Activated T-helper 2 cell treated with anti-CD3 and anti-CD28 coated beads, Interferon-gamma antibody, Interleukin-2, Interleukin-4, amounts not matched to agents 10 μg/mL and 5 μg/mL and 100 μg/mL, durations not matched to agents 14 hours and 24 hours and 36 hours (primary cell): ENCODE data around the gene PANX3. TPM values are rescaled to one million over a fixed set of nuclear protein-coding genes. Genes with fewer than 3 reads are reported as not detected.
"Not testable (repeated sequence)": the region's sequence is repeated elsewhere in the genome, so short reads cannot be mapped to it uniquely, and the experiment has no call there.

Source experiments
- DNase-seq: peaks from one replicate; pipeline ENCODE4 v3.0.0; 2021; ENCODE audit warnings: low spot score
- H3K27ac Mint-ChIP-seq: one replicate; pipeline ENCODE4 v1.8.0; 2021; ENCODE audit warnings: mixed read lengths
- H3K27me3 Mint-ChIP-seq: one replicate; pipeline ENCODE4 v1.8.0; 2021; ENCODE audit warnings: low read depth, mixed read lengths
- H3K36me3 Mint-ChIP-seq: one replicate; pipeline ENCODE4 v1.8.0; 2021; ENCODE audit warnings: low read depth, mixed read lengths
- H3K4me1 Mint-ChIP-seq: one replicate; pipeline ENCODE4 v1.8.0; 2021; ENCODE audit warnings: low read depth, mixed read lengths
- H3K4me3 Mint-ChIP-seq: one replicate; pipeline ENCODE4 v1.8.0; 2021; ENCODE audit warnings: low read depth, mild to moderate bottlenecking, moderate library complexity, mixed read lengths
- H3K9me3 Mint-ChIP-seq: one replicate; pipeline ENCODE4 v1.8.0; 2021; ENCODE audit warnings: mixed read lengths
- intact Hi-C: fragments of 100-400 bp; cut with micrococcal nuclease; formaldehyde crosslinking; loops from one replicate; pipeline ENCODE4 v1.15.1; 2023
- total RNA-seq: library from RNA; stranded (reverse); gene quantifications from 2 replicates; pipeline ENCODE4 v1.2.3, GENCODE V29; 2022

The PANX3 gene
- total RNA-seq, 1 donor from 2014 or later, result not detected

DNA sequence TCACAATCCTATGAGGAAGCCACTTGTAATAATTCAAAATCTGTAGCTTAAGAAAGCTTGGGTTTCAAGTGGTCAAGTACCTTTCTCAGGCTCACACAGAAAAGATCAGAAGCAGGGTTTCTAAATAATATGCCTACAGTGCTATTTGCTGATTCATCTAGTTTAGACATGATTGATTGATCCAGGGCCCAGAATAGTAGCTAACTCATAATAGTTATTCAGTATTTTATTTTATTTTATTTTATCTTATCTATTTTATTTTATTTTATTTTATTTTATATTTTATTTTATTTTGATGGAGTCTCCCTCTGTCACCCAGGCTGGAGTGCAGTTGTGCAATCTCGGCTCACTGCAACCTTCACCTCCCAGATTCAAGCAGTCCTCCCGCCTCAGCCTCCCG is 15.9 kb upstream of the PANX3 start:
- intact Hi-C loops, result no loop called here
- Mint-ChIP-seq H3K27me3 (peaks cover 19% of the 10 kb centered on the region), H3K4me1 (no peaks in the 10 kb centered on the region), H3K36me3 (no peaks in the 10 kb centered on the region), H3K4me3 (no peak overlapping the region), H3K27ac (no peak overlapping the region), H3K9me3 (no peaks in the 10 kb centered on the region)
- DNase-seq, result no peak

DNA sequence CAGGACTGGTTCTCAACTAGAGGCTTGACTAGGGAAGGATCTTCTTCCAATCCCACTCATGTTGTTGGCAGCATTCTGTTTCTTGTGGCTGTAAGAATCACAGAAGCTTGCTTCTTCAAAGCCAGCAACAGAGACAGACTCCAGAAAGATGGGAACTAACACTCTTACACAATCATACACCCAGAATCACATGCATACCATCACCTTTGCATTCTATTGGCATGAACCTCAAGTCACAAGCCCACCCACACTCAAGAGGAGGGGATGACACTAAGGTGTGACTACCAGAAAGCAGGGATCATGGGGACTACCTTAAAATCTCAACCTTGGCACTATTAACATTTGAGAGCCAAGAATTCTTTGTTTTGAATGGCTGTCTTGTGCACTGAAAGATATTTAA is 13.6 kb upstream of the PANX3 start:
- no peaks in the 10 kb centered on the region for H3K4me1 Mint-ChIP-seq
- intact Hi-C loops, result no loop called here

DNA sequence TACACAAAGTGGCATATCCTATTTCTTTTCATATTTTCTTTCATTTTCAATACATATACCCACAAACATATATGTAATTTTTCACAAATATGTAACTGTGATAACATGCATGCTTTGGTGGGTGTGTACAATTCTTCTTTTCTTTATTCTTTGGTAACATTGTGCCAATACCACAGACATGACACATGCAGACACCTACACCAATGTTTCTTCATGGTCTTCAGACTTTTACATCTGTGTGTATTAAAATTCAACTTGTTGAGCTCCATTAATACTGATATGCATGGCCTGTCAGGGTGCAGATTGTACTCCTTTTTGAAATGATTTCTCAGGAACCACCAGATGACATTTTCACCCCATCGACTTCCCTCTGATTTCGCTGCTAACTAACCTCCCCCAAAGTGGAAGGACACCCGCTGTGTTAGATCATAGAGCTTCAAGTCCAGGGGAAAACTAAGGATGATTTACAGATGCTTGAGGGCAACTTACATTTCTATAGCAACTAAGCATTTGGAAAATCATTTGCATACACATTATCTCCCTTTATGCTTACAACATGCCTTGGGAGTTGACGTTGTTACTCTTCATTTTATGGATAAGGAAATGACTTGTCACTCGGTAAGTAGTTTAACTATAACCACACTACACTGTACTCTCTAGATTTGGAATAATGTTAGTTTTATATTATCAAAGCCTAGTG is 10.5 kb upstream of the PANX3 start:
- no peak for DNase-seq
- Mint-ChIP-seq H3K27ac (no peak overlapping the region), H3K27me3 (peaks cover 24% of the 10 kb centered on the region), H3K4me3 (no peak overlapping the region), H3K9me3 (no peaks in the 10 kb centered on the region), H3K4me1 (peaks cover 1% of the 10 kb centered on the region), H3K36me3 (no peaks in the 10 kb centered on the region)
- intact Hi-C loops, result no loop called here

More for the DNA sequence above, 13.6 kb upstream of the PANX3 start:
- Mint-ChIP-seq H3K27ac (no peak overlapping the region), H3K4me3 (no peak overlapping the region), H3K36me3 (no peaks in the 10 kb centered on the region), H3K27me3 (peaks cover 29% of the 10 kb centered on the region), H3K9me3 (no peaks in the 10 kb centered on the region)
- no peak for DNase-seq

DNA sequence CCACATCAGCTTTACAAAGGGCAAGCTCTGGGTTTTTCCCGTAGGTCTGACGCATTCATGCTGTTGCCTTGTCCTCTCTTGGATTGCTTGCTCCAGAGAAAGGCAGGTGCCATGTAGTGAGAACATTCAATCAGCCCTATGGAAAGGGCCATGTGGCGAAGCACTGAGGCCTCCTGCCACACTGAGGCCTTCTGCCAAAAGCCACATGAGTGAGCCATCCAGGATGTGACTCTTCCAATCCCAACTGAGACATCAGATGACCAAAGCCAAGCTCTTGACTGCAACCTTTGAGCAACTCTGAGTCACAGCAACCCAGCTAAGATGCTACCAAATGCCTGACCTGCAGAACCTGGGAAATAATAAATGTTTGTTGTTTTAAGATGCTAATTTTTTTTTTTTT is 9.0 kb upstream of the PANX3 start:
- H3K27ac Mint-ChIP-seq, result no peak overlapping the region
- intact Hi-C loops, result no loop called here
- no peak for DNase-seq

DNA sequence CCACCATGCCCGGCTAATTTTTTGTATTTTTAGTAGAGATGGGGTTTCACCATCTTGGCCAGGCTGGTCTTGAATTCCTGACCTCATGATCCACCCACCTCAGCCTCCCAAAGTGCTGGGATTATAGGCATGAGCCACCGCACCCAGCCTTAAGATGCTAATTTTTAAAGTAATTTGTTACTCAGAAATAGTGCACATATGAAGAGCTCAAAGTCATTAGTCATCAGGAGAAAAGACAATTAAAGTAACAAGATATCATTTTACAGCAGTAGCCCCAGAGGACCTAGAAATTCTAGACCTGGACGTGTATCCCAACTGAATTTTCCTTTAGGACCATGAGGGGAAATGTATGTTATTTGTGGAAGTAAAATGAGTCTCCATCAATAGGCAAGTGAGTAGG is 8.5 kb upstream of the PANX3 start:
- H3K27ac Mint-ChIP-seq, H3K36me3 Mint-ChIP-seq, H3K4me1 Mint-ChIP-seq, H3K9me3 Mint-ChIP-seq, DNase-seq, intact Hi-C loops, H3K4me3 Mint-ChIP-seq: not testable (repeated sequence)
- H3K27me3 Mint-ChIP-seq, result peaks cover 15% of the 10 kb centered on the region

More for the DNA sequence above, 9.0 kb upstream of the PANX3 start:
- Mint-ChIP-seq H3K36me3 (no peaks in the 10 kb centered on the region), H3K4me3 (no peak overlapping the region), H3K27me3 (peaks cover 20% of the 10 kb centered on the region), H3K4me1 (peaks cover 2% of the 10 kb centered on the region), H3K9me3 (no peaks in the 10 kb centered on the region)

DNA sequence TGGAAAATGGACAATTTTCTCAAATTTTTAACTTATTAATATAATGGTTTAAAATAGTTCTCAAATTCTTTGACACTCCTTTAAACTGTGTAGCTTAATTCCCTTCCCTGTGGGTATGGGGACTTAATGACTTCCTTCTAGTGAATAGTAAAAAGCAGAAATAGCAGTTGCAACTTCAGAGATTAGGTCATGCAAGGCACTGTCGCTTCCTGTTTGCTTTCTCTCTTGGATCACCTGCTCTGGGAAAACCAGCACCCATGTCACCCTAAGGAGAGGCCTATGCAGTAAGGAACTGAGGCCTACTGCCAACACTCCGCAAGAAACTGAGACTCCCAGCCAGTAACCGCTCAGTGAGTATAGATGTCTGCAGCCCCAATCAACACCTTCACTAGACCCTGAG is 5.5 kb upstream of the PANX3 start:
- H3K4me1 Mint-ChIP-seq, result peaks cover 2% of the 10 kb centered on the region
- no peaks in the 10 kb centered on the region for H3K9me3 Mint-ChIP-seq
- no peak overlapping the region for H3K27ac Mint-ChIP-seq
- intact Hi-C loops, result no loop called here
- H3K36me3 Mint-ChIP-seq, result no peaks in the 10 kb centered on the region
- H3K4me3 Mint-ChIP-seq, result no peak overlapping the region
- peaks cover 9% of the 10 kb centered on the region for H3K27me3 Mint-ChIP-seq
- DNase-seq, result no peak

DNA sequence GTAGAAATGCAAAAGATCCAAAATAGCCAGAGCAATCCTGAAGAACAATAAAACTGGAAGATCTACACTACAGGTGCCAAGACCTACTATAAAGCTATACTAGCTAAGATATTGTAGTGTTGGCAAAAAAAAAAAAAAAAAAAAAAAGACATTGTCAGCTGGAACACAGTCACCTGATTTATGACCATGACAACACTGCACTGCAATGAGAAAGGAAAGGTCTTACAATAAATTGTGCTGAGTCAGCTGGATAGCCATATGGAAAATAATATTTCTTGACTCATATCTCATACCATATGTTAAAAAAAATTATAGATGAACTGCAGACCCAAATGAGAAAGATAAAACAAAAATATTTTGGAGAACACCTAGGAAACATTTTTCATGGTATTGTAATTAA is 3.1 kb upstream of the PANX3 start:
- H3K27ac Mint-ChIP-seq, result no peak overlapping the region
- no peaks in the 10 kb centered on the region for H3K36me3 Mint-ChIP-seq
- intact Hi-C loops, result no loop called here
- no peak for DNase-seq
- H3K9me3 Mint-ChIP-seq, result no peaks in the 10 kb centered on the region
- H3K4me1 Mint-ChIP-seq, result peaks cover 9% of the 10 kb centered on the region
- H3K27me3 Mint-ChIP-seq, result peaks cover 2% of the 10 kb centered on the region
- no peak overlapping the region for H3K4me3 Mint-ChIP-seq

DNA sequence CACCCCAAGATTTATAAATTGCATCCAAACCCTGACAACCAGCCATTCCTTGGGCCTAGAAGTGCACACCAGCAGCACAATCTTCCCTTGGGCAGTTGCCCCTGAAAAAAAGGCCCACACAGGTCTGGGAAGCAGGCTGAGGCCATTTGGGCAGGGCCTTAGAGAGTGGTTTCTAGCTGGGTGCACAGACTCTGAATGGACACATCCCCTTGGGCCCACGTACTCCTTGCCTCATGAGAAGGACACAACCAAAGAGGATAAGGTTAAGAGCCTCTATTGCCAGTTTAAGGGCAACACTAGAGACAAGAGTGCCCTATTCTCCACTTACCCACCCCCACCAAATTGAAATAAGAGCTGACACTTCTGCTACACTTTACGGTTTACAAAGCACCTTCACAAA is 933 bp upstream of the PANX3 start:
- Mint-ChIP-seq H3K36me3 (no peaks in the 10 kb centered on the region), H3K27me3 (peaks cover 5% of the 10 kb centered on the region), H3K27ac (no peak overlapping the region), H3K4me3 (no peak overlapping the region), H3K9me3 (no peaks in the 10 kb centered on the region), H3K4me1 (peaks cover 9% of the 10 kb centered on the region)
- DNase-seq, result no peak
- intact Hi-C loops, result no loop called here

DNA sequence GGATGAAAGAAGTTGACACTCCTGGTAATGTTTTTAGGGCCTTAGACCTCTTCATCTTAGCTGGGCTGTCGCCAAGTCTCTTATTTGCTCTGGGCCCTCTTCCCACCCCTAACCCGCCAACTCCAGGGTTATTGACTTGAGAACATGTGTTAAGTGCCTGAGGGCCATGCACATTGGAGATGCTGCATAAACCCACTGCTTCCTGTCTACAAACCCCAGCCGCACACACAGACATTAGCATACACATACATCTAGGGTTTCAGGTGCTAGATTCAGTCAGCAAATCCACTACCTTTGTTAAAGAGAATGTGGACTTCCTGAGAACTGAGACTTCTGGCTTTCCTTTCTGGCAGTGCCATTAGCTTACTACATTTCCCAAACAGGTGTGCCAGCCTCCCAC is 817 bp downstream of the PANX3 start:
- Mint-ChIP-seq H3K27me3 (peaks cover 3% of the 10 kb centered on the region), H3K4me3 (no peak overlapping the region), H3K9me3 (no peaks in the 10 kb centered on the region), H3K36me3 (no peaks in the 10 kb centered on the region), H3K27ac (no peak overlapping the region), H3K4me1 (peaks cover 7% of the 10 kb centered on the region)
- DNase-seq, result no peak
- intact Hi-C loops, result no loop called here

DNA sequence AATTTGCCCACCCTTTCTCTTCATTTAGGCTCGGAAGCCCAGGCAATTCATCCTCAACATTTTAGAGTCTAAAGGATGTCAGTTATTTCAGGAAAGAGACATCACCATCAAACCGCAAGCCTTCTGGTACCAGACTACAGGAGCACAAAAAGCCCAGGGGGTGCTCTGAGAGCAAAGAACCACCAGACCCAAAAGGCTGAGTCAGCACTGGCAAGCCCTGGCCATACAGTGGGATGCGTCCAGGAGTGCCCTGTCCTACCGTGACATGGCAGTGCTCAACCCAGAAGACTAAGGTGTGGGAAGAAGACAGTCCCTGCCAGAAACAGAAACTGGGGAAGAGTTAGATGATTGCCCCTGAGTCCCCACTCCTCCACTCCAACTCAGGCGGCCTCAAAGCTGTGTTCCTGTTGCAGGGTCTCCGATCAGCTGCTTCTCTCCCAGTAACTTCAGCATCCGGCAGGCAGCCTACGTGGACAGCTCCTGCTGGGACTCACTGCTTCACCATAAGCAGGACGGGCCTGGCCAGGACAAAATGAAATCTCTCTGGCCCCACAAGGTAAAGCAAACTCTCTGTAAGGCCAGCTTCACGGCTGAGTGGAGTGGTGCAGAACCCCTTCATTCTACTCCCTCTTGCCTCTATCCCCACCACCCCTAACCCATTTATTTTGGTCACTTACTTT is 1.5 kb downstream of the PANX3 start:
- H3K9me3 Mint-ChIP-seq, result no peaks in the 10 kb centered on the region
- no peak for DNase-seq
- H3K27me3 Mint-ChIP-seq, result peaks cover 8% of the 10 kb centered on the region
- H3K4me1 Mint-ChIP-seq, result peaks cover 7% of the 10 kb centered on the region
- intact Hi-C loops, result no loop called here
- no peaks in the 10 kb centered on the region for H3K36me3 Mint-ChIP-seq
- H3K4me3 Mint-ChIP-seq, result no peak overlapping the region
- no peak overlapping the region for H3K27ac Mint-ChIP-seq

DNA sequence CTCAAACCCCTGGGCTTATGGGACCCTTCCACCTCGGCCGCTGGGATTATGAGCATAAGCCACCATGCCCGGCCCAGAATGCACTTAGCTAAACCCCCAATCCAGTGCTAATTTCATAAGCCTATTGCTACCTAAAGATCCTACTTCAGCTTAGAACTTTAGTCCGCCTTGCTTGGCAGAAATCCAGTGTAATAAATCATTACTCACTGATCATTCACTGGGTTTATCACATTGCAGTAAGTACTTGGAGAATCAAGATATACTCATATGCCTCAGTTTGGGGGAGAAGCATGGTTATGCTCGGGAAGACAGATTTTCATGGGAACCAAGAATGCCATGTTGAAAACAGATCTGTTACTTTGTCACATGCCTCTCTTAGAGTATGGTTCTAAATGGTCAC is 7.6 kb downstream of the PANX3 start:
- H3K4me3 Mint-ChIP-seq, result no peak overlapping the region
- intact Hi-C loops, result no loop called here
- H3K4me1 Mint-ChIP-seq, result peaks cover 3% of the 10 kb centered on the region
- peaks cover 32% of the 10 kb centered on the region for H3K27me3 Mint-ChIP-seq
- no peak overlapping the region for H3K27ac Mint-ChIP-seq
- H3K36me3 Mint-ChIP-seq, result peaks cover 6% of the 10 kb centered on the region
- DNase-seq, result no peak
- no peaks in the 10 kb centered on the region for H3K9me3 Mint-ChIP-seq

DNA sequence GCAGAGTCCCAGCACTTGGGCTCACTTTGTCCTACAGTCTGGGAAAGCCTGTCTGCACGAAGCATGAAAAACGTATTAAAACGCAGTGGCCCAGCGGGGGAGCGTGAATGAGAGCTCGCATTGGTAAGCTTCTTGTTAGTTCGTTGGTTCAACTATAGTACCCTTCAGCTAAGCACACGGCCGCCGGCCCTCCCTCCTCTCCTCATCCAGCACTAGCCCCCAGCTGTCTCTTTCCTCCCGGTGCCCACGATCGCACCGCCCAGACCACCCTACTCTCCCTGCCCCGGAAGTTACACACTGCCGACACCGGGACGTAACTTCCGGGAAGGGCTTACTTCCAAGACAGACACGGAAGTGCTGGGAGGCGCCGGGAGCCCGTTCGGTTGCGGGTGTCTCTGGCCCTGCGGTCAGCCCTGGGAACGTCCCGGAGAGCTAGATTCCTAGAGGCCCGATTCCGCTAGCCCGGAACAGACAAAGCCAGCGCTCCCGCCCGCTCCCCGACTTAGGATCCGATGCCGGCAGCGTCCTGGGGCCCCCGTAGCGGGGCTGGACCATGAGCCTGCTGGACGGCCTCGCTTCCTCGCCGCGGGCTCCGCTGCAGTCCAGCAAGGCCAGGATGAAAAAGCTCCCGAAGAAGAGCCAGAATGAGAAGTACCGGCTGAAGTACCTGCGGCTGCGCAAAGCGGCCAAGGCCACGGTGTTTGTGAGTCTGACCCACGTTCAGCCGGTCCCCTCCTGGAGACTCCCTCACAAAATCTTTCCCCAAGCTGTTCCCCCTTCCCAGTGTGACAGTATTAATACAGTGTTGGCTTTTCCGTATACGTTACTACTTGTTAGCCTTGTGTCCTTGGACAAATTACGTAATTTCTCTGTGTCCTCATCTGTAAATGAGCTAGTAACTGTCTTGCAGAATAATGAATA is 11.6 kb downstream of the PANX3 start, which contains the start of gene TBRG1:
TBRG1 (plus strand) TSS at position 334 of the 921 bp plus-strand sequence; CDS start at position 554, 220 bp downstream.
- peak; percentile 78 for DNase-seq
- peaks cover 24% of the 10 kb centered on the region for H3K27me3 Mint-ChIP-seq
- peaks cover 34% of the 10 kb centered on the region for H3K36me3 Mint-ChIP-seq
- peak within 1 kb of the TSS; percentile 96 for H3K4me3 Mint-ChIP-seq
- H3K4me1 Mint-ChIP-seq, result peaks cover 25% of the 10 kb centered on the region
- no peaks in the 10 kb centered on the region for H3K9me3 Mint-ChIP-seq
- H3K27ac Mint-ChIP-seq, result peak within 1 kb of the TSS; percentile 92
- intact Hi-C loops, result loop anchor here (2.0 to 5.0 kb wide), 4 partner anchors 50 to 490 kb away; partner anchors contain the start of genes CCDC15, MSANTD2, SIAE and SPA17
